GM18499 (cell line): ENCODE data around the gene OSBPL5.
"Not testable (repeated sequence)": the region's sequence is repeated elsewhere in the genome, so short reads cannot be mapped to it uniquely, and the experiment has no call there.

ENCODE experiments used
- ATAC-seq: cut with Tn5 transposase; IDR thresholded peaks from one replicate; pipeline ENCODE4 v1.9.1; 2021; ENCODE audit warnings: moderate number of reproducible peaks; ENCODE audit not compliant: insufficient read depth, unreplicated experiment

OSBPL5 gene

GRCh38 chr11:3182462-3182852, 17.3 kb upstream of the OSBPL5 start:
- no peak for ATAC-seq

GRCh38 chr11:3181725-3182461, 16.8 kb upstream of the OSBPL5 start:
- ATAC-seq = no peak

GRCh38 chr11:3180869-3181268, 15.8 kb upstream of the OSBPL5 start:
- ATAC-seq = no peak

GRCh38 chr11:3178349-3178748, 13.2 kb upstream of the OSBPL5 start:
- ATAC-seq = no peak

- ATAC-seq = no peak
Observed at GRCh38 chr11:3177931-3178330, 12.8 kb upstream of the OSBPL5 start.

GRCh38 chr11:3176487-3176886, 11.4 kb upstream of the OSBPL5 start:
- no peak for ATAC-seq

- no peak for ATAC-seq
Observed at GRCh38 chr11:3175194-3175593, 10.1 kb upstream of the OSBPL5 start.

GRCh38 chr11:3174387-3174786, 9.3 kb upstream of the OSBPL5 start:
- ATAC-seq = no peak

- ATAC-seq = no peak
Observed at GRCh38 chr11:3173795-3174194, 8.7 kb upstream of the OSBPL5 start.

GRCh38 chr11:3171931-3172560, 6.9 kb upstream of the OSBPL5 start:
- no peak for ATAC-seq

- ATAC-seq = no peak
Observed at GRCh38 chr11:3170756-3171650, 5.9 kb upstream of the OSBPL5 start.

GRCh38 chr11:3170044-3170755, 5.1 kb upstream of the OSBPL5 start:
- ATAC-seq = no peak

GRCh38 chr11:3169255-3170043, 4.3 kb upstream of the OSBPL5 start:
- ATAC-seq = no peak

GRCh38 chr11:3168742-3169254, 3.7 kb upstream of the OSBPL5 start:
- ATAC-seq = not testable (repeated sequence)

- ATAC-seq = no peak
Observed at GRCh38 chr11:3167143-3168119, 2.3 kb upstream of the OSBPL5 start.

GRCh38 chr11:3166268-3167142, 1.4 kb upstream of the OSBPL5 start:
- ATAC-seq = no peak

- ATAC-seq = no peak
Observed at GRCh38 chr11:3165916-3166267, 782 bp upstream of the OSBPL5 start.
